T follicular helper cell (primary cell): Measurements from ENCODE around the gene CELF4.

Experiments used
- DNase-seq: peaks from one replicate; pipeline ENCODE4 v3.0.0-alpha.2; 2020; ENCODE audit warnings: low read depth

CELF4 gene

GRCh38 chr18:37412829-37413228 lies 152.8 kb downstream of the CELF4 start:
- DNase-seq, result no peak

GRCh38 chr18:37412333-37412732 lies 153.3 kb downstream of the CELF4 start:
- DNase-seq, result no peak

GRCh38 chr18:37409878-37410277 lies 155.7 kb downstream of the CELF4 start:
- no peak for DNase-seq

GRCh38 chr18:37408676-37409265 lies 156.8 kb downstream of the CELF4 start:
- DNase-seq, result no peak

GRCh38 chr18:37407571-37407970 lies 158.0 kb downstream of the CELF4 start:
- no peak for DNase-seq

- DNase-seq, result no peak
These were observed 159.8 kb downstream of the CELF4 start for GRCh38 chr18:37405772-37406171.

- no peak for DNase-seq
These were observed 160.4 kb downstream of the CELF4 start for GRCh38 chr18:37405229-37405628.

- DNase-seq, result no peak
These were observed 161.8 kb downstream of the CELF4 start for GRCh38 chr18:37403788-37404187.

GRCh38 chr18:37403100-37403781 lies 162.4 kb downstream of the CELF4 start:
- DNase-seq, result no peak

- DNase-seq, result no peak
These were observed 162.9 kb downstream of the CELF4 start for GRCh38 chr18:37402735-37403099.

- DNase-seq, result no peak
These were observed 164.8 kb downstream of the CELF4 start for GRCh38 chr18:37400802-37401201.

GRCh38 chr18:37398248-37398920 lies 167.2 kb downstream of the CELF4 start:
- DNase-seq, result no peak

- DNase-seq, result no peak
These were observed 167.8 kb downstream of the CELF4 start for GRCh38 chr18:37397814-37398213.

- DNase-seq, result no peak
These were observed 168.5 kb downstream of the CELF4 start for GRCh38 chr18:37396971-37397720.

- no peak for DNase-seq
These were observed 170.0 kb downstream of the CELF4 start for GRCh38 chr18:37395631-37396030.

GRCh38 chr18:37395138-37395537 lies 170.5 kb downstream of the CELF4 start:
- DNase-seq, result no peak

- DNase-seq, result no peak
These were observed 171.0 kb downstream of the CELF4 start for GRCh38 chr18:37394610-37394965.

- DNase-seq, result no peak
These were observed 171.5 kb downstream of the CELF4 start for GRCh38 chr18:37393945-37394609.

- DNase-seq, result no peak
These were observed 172.3 kb downstream of the CELF4 start for GRCh38 chr18:37393221-37393827.

GRCh38 chr18:37392648-37393047 lies 172.9 kb downstream of the CELF4 start:
- no peak for DNase-seq

- no peak for DNase-seq
These were observed 173.7 kb downstream of the CELF4 start for GRCh38 chr18:37391698-37392548.
